Right lobe of liver (tissue), 4 donors: ENCODE data around the gene ME1.

Experiments used
- POLR2A ChIP-seq: fragments of 450-650 bp; IDR thresholded peaks from one replicate; pipeline ENCODE4 v1.6.1; 2017; ENCODE audit warnings: antibody characterized with exemption, mild to moderate bottlenecking
- TF ChIP-seq, protein P1 (sequence below), 4 donors: fragments of 200-600 bp in 3 of 4; fragments of 450-650 bp in 1 of 4; IDR thresholded peaks; one replicate each; pipeline versions ENCODE4 v1.5.1 to v1.8.0; 2016 to 2022; ENCODE audit warnings: antibody characterized with exemption in 4 of 4, mild to moderate bottlenecking in 2 of 4
- donor health status: DM: no; HTN: no; CAD: no.
- donor health status: DM: no; HTN: no; CAD: no.
- donor health status: DM: no; HTN: yes; CAD: no.

GRCh38 chr6:83310046-83310445 is 120.8 kb downstream of the ME1 start:
- no peak for TF ChIP-seq POLR2A
- TF ChIP-seq, protein P1, sequence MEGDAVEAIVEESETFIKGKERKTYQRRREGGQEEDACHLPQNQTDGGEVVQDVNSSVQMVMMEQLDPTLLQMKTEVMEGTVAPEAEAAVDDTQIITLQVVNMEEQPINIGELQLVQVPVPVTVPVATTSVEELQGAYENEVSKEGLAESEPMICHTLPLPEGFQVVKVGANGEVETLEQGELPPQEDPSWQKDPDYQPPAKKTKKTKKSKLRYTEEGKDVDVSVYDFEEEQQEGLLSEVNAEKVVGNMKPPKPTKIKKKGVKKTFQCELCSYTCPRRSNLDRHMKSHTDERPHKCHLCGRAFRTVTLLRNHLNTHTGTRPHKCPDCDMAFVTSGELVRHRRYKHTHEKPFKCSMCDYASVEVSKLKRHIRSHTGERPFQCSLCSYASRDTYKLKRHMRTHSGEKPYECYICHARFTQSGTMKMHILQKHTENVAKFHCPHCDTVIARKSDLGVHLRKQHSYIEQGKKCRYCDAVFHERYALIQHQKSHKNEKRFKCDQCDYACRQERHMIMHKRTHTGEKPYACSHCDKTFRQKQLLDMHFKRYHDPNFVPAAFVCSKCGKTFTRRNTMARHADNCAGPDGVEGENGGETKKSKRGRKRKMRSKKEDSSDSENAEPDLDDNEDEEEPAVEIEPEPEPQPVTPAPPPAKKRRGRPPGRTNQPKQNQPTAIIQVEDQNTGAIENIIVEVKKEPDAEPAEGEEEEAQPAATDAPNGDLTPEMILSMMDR (IDR thresholded peaks at IDR 0.05), result no peak
